GM18951 (cell line): ENCODE results near the gene NFKBIB.
A peak's percentile ranks its signal among the peaks of the same experiment; 100 is the strongest.

ENCODE experiments used
- POLR2A ChIP-seq: IDR thresholded peaks from 4 replicates; pipeline ENCODE4 v1.6.1; 2011; ENCODE audit warnings: mild to moderate bottlenecking; ENCODE audit not compliant: insufficient read length, insufficient read depth; ENCODE audit errors: extremely low read depth
- in situ Hi-C: fragments of 300-500 bp; cut with MboI; formaldehyde crosslinking; loops from one replicate; pipeline ENCODE4 v1.12.0; 2022; ENCODE audit warnings: low sequenced_read_pairs, mixed read lengths, inconsistent platforms; ENCODE audit not compliant: unreplicated experiment

Gene NFKBIB

DNA sequence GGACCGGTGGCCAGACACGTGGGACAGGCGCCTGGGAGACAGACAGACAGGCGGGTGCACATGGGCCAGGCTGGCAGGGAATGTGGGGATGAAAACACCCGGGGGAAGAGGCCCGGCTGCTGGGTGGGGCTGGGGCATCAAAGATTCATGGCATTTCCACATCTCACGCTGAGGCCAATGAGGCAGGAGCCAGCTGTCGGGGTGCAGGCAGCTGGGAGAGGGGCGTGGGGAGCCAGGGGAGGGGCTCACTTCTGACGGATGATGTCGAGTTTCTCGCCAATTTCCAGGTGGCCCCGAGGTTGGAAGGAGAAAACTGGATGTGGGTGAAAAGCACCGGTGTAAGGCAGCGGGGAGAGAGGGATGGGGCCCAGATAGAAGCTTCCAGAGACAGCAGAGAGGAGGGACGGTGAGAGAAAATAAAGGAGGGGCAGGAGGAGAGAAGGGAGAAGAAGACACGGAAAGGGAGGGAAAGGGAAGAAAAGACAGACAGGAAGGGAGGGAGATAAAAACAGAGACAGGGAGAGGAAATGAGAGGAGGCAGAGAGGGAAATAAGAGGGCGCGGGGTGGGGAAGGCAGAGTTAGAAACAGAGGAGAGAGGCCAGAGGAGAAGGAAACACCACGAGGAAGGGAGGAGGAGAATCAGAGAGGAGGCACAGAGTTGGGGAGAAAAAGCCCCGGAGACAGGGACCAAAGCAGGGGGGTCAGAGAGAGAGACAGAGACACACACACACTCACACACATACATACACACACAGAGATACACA, 20.2 kb downstream of the NFKBIB start:
- in situ Hi-C loops: no loop called here
- no peak for TF ChIP-seq POLR2A

DNA sequence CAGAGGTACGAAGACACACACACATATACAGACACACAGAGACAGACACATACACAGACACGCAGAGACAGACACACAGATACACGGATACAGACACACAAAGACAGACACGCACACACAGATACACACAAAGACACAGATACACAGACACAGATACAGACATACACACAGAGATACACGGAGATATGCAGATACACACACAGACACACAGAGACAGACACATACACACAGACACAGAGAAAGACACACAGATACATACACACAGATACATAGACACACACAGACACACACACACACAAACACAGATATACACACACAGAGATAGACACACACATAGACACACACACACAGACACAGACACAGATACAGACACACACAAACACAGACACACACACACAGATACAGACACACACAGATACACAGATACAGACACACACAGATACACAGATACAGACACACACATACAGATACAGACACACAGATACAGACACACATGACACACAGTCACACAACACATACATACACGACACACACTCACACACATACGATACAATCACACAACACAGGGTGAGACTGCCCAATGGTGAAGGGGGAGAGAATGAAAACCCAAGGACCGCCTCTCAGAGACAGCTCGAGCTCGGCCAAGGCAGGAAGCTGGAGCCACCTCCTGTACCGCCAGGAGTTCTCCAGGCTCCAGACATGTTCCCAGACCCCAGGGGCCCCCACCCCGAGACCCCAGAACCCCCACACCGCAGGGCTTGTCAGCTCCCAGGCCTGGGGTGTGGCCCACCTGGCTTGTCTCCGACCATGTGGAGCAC, 21.0 kb downstream of the NFKBIB start:
- in situ Hi-C loops: no loop called here
- TF ChIP-seq POLR2A: no peak

DNA sequence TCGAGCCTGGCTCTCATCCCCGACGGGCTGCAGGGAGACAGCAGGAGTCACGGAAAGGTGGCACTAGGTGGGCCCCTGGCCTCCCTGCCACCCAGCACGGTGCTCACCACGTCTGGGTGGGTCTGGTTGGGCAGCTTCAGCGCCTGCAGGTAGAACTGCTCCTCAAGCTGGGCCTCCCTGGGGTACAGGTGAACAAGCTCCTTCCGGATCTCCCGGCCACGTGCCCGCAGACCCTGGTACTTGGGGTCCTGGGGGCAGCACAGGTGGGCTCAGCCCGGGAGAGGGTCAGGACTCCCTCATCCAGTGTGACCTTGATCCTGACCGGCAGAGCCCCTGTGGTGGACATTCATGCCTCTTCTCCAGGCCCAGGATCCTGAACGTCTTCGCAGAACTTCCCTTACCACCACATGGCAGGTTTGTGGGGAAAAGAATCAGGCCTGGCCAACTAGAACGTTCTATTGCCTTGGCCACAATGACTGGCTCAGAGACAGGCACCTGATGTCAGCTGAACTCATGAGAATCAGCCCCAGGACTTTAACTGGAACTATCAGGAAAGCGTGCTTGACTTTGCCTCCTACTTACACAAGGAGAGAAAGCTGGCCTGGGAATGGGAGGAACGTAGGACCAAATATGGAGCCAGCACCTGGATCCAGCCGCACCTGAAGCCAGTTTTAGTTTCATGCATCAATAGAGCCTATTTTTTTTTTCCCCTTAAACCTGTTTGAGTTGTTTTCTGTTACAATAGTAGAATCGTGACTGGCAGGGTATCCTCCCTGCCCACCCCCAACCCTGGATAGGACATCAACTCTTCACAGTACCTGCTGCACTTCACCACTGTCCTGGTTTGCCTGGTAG, 21.9 kb downstream of the NFKBIB start:
- TF ChIP-seq POLR2A: no peak
- in situ Hi-C loops: no loop called here

DNA sequence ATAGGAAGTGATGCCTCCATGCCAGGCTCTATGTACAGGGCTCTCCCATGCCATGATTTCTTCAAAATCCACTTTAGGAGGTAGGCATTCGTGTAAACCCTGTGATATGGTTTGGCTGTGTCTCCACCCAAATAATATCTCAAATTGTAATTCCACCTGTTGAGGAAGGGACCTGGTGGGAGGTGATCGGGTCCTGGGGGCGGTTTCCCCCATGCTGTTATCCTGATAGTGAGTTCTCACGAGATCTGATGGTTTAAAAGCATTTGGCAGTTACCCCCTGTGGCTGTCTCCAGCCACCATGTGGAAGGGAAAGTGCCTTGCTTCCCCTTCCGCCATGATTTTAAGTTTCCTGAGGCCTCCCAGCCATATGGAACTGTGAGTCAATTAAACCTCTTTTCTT, 22.7 kb downstream of the NFKBIB start:
- TF ChIP-seq POLR2A: no peak
- in situ Hi-C loops: no loop called here

DNA sequence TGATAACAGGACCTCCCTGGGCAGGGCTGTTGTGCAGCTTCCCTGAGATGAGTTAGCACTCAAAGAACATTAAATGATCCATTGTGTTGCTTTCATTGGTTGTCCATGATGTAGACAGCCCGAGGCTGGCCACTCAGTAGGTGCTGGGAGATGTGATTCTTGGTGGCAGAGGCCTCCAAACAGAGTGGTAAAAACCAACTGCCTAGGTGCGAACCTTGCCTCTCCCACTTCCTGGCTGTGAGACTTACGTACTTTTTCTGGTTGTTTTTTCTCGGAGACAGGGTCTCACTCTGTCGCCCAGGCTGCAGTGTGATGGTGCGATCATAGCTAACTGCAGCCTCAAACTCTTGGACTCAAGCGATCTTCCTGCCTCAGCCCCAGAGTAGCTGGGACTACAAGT, 24.6 kb downstream of the NFKBIB start:
- no peak for TF ChIP-seq POLR2A
- in situ Hi-C loops: no loop called here

DNA sequence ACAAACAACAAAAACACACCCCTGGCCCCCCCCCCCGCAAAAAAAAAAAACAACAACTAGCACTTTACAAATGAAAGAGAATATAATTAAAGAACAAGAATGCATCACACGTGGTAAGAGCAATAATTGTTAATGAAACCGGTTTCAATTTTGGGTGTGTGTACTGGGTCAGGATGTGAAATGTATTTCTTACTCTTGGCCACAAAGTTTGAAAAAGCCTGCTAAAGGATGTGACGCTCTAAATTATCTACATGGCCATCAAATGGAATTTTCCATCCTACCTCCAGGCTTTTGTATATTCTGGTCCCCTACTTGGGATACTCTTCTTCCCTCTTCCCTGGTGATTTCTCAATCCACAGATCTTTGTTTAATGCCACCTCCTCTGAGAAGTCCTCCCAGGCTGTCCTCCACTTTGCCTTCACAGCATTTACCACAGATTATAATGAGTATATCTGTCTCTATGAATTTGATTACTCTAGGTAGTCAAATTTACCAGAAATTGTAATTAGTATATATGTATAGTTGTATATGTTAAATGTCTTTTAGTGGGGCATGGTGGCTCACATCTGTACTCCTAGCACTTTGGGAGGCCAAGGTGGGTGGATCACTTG, 28.7 kb downstream of the NFKBIB start:
- no peak for TF ChIP-seq POLR2A
- in situ Hi-C loops: no loop called here

DNA sequence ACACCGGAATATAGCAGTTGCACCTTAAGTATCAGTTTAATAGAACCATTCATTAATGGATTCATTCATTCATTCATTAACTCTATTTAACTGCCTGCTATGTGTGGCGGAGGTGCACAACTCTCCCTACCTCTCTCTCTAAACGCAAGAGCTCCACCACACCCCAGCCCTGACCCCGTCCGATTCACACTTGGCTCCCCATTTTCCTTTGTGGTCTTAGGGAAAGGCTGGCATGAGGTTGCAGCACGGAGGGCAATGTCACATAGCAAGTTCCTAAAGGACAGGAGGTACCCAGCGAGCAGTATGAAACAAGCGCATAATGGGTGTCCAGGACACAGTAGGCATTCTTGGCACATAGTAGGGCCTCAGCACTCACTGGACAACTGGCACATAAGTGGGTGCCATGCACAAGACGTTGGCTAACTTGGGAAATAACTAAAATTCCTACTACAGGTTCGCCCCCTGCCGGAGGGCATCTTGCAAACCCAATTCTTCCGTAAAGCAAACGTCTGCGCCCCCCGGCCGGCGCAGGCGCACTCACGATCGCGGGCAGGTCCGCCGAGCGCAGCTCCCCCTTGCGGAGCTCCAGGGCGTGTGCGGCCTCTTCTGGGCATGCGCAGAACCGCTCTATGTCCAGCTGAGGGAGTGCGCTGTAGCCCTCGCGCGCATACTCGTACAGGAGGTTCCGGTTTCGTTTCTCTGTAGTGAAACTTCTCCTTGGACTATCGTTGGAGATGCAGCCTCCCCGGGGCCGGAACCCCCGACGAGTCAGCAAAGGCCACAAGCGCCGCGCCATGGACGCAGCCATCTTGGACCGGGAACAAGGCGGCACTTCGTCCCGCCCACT, 30.4 kb downstream of the NFKBIB start, which contains the start of gene SARS2:
Gene SARS2 (minus strand): TSS at position 835 of the 847 bp plus-strand sequence. CDS start 27 bp downstream, at position 808.
- TF ChIP-seq POLR2A: peak; percentile 81
- in situ Hi-C loops: loop anchor here (10.0 kb wide), 1 partner anchor 385 kb away; no protein-coding TSS in a partner anchor

DNA sequence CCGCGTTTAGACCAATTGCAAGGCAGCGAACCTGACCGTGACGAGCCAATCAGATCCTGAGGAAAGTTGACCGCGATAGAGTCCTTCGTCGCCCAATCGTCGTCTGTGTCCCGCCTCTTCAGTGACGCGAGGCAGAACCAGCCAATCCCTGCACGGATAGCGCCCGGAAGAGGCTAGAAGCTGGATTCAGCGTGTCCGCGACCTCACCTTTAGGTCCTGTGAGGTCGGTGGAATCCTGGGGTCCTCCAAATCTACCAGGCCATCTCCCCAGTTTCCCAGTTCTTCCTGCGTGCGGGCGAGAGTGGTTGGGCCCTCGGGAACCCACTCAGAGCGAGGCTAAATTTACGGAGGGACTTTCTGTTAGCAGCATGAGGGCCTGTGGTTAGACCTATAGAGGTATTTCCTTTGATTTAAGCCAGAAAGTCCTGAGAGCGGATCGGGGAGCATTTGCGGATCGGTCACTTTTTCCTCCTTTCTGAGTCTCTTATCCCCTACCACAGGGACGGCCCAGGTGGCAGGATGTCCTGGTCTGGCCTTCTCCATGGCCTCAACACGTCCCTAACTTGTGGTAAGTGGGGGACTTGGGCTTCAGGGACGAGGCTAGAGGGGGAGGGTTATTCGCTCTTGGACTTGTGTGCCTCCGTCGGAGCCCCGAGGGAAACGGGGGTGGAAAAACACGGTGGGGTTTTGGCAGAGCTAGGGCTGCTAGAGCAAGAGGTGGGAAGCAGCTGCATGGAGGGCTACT, 31.2 kb downstream of the NFKBIB start, which contains the start of gene MRPS12:
Gene MRPS12 (plus strand): TSS at position 169 of the 745 bp plus-strand sequence. CDS start 351 bp downstream, at position 520.
- in situ Hi-C loops: loop anchor here (10.0 kb wide), 1 partner anchor 386 kb away; no protein-coding TSS in a partner anchor

DNA sequence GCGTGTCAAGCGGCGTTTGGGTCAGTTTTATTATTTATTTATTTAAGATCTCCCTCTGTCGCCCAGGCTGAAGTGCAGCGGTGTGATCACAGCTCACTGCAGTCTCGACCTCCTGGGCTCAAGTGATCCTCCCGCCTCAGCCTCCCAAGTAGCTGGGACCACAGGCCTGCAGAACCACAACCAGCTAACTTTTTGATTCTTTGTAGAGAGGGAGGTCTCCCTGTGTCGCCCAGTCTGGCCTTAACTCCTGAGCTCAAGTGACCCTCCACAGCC, 31.7 kb downstream of the NFKBIB start:
- in situ Hi-C loops: loop anchor here (10.0 kb wide), 1 partner anchor 387 kb away; no protein-coding TSS in a partner anchor
- TF ChIP-seq POLR2A: no peak

More for the DNA sequence above, 31.2 kb downstream of the NFKBIB start, which contains the start of gene MRPS12:
- TF ChIP-seq POLR2A: peak; percentile 90

DNA sequence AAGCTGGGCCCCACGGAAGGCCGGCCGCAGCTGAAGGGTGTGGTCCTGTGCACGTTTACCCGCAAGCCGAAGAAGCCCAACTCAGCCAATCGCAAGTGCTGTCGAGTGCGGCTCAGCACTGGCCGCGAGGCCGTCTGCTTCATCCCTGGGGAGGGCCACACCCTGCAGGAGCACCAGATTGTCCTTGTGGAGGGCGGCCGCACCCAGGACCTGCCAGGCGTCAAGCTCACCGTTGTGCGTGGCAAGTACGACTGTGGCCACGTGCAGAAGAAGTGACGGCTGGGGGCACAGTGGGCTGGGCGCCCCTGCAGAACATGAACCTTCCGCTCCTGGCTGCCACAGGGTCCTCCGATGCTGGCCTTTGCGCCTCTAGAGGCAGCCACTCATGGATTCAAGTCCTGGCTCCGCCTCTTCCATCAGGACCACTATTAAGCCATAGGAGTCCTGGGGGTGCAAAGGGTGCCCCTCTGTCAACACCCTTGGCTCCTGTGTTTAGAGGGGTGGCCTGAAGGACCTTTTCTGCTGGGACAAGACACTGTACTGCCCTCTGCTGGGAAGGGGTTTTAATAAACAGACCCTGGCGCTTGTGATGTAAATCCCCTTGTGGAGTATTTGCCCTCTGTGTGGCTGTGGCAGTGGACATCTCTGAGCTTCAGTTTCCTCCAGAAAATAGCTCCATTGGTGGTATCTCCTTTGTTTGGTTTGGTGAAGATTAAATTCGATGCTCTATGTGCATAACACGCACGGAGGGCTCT, 32.8 kb downstream of the NFKBIB start:
- in situ Hi-C loops: loop anchor here (10.0 kb wide), 1 partner anchor 388 kb away; no protein-coding TSS in a partner anchor
- no peak for TF ChIP-seq POLR2A

DNA sequence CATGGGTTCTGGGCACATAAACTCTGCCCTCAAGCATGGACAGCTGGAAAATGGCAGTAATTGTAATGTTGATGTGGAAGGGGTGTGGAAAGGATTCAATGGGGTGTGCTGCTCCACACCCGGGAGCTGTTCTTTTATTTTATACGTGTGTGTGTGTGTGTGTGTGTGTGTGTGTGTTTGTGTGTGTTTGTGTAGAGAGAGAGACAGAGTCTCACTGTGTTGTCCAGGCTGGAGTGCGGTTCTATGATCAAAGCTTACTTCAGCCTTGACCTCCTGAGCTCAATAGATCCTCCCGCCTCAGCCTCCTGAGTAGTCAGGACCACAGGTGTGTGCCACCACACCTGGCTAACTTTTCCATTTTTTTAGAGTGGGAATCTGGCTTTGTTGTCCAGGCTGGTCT, 33.8 kb downstream of the NFKBIB start:
- no peak for TF ChIP-seq POLR2A
- in situ Hi-C loops: loop anchor here (10.0 kb wide), 1 partner anchor 389 kb away; no protein-coding TSS in a partner anchor
